Measurements from ENCODE around the gene AP1S3.

DNA sequence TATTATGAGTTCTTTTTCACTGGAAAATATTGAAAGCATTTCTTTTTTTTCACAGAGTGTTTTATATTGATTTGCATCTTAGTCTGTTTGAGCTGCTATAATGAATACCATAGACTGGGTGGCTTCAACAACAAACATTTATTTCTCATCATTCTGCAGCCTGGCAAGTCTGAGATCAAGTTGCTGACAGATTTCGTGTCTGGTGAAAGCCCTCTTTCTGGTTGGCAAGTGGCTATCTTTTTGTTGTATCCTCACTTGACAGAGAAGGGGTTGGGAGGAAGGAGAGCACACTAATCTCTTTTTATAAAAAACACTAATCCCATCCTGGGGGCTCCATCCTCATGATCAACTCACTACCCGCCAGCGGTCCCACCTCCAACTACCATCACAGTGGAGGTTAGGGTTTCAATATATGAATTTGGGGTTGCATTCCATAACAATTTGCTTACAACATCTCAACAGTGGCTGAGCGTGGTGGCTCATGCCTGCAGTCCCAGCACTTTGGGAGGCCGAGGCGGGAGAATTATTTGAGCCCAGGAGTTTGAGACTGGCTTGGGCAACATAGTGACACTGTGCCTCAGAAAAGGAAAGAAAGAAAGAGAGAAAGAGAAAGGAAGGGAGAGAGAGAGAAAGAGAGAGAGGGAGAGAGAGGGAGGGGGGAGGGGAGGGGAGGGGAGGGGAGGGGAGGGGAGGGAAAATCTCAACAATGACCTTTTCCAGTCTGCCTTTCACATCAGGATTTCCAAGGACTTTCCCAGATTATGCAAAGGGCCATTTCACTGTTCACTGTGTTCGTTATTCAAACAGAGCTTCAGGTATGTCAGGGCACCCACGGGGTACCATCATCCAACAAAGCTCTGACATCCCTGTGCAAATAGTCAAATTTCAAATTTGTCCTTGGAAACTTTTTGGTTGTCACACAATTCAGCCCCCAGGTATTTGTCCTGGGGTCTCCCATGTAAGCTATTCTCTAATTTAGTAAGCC is 111.1 kb downstream of the AP1S3 start:
- TF ChIP-seq POLR2AphosphoS5 (IDR thresholded peaks at IDR 0.05; ENCODE audit: borderline replicate concordance, low read depth, low read length) (no peak), EZH2 (IDR thresholded peaks at IDR 0.05) (no peak)
